Hepatocyte (in vitro differentiated cells): ENCODE results near the gene CRKL.
"Not testable (repeated sequence)": the region's sequence is repeated elsewhere in the genome, so short reads cannot be mapped to it uniquely, and the experiment has no call there.

Experiments
- CTCF ChIP-seq: fragments of 200-600 bp; sonication (generic); IDR thresholded peaks from 2 replicates; pipeline ENCODE4 v1.5.1; 2016; ENCODE audit warnings: antibody characterized with exemption, mild to moderate bottlenecking; ENCODE audit not compliant: poor library complexity
- EZH2phosphoT487 ChIP-seq: fragments of 200-600 bp; sonication (generic); IDR thresholded peaks from one replicate; pipeline ENCODE4 v1.6.1; 2018; ENCODE audit warnings: antibody characterized with exemption, mild to moderate bottlenecking, low read depth, moderate library complexity; ENCODE audit not compliant: unreplicated experiment, severe bottlenecking

- TF ChIP-seq CTCF, EZH2phosphoT487: not testable (repeated sequence)
Measured at GRCh38 chr22:20939457-20940185, 22.4 kb downstream of the CRKL start.
